ENCODE measurements around the gene HLA-DPA1.
"Not testable (repeated sequence)": the region's sequence is repeated elsewhere in the genome, so short reads cannot be mapped to it uniquely, and the experiment has no call there.

The HLA-DPA1 gene

DNA sequence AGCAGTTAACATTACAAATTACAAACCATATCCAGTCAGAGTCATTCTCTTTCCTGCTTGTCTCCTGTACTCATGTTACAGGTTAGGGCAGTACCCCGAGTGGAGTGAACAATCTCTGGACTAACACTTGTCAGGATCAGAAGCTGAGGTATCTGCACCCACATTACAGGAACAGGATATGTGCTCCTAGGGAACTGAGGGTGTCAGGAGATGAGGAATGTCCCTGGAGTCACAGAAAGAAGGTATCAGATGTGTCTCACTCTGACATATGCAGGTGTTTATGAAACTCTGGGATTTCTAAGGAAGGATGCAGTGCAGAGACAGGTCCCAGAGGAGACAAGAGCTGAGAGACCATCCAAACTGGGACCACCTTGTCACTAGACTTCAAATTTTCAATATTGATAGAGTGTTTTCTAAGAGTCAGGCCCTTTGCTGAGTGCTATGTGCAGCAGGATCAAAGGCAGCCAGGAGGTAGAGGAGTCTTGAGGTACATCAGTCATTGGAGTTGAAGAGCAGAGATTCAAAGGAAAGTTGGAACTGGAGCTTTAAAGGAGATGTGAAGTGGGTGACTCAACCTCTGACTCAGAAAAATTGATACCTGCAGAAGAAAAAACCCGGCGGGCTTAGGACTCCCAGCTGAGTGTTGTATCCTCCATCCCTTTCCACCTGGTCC is 14.9 kb upstream of the HLA-DPA1 start:
- DNase-seq: no peak

DNA sequence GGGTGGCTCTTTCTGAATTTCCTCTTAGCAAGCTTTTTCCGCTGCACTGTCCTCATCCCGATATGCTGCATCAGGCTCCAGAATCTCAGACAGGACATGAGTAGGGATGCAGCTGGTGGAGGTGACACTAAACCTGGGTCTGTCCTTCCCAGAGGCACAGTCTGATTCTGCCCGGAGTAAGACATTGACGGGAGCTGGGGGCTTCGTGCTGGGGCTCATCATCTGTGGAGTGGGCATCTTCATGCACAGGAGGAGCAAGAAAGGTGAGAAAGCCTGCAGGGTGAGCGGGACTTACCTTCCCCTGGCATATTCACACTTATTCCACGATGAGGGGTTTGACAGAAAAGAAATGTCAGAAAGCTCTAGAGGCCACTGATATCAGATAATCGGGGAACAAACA is 12.2 kb upstream of the HLA-DPA1 start:
- no peak for DNase-seq

DNA sequence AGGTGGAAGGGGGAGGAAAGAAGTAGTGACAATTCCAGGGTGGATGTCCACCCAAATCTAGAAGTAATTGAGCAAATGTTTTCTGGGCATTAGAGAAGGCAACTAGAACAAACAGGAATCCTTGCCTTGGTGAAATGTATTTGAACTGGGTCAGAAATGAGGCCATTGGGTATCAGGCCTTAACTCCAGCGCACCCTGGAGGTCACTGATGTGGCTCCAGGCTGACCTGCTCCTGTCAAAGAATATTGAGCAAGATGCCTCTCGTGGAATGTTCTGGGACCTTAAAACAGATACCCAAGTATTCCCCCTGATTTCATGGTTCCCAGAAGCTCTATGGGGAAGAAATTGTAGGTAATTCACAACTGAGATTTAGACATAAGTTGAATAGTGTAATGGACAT is 9.3 kb upstream of the HLA-DPA1 start:
- no peak for DNase-seq

DNA sequence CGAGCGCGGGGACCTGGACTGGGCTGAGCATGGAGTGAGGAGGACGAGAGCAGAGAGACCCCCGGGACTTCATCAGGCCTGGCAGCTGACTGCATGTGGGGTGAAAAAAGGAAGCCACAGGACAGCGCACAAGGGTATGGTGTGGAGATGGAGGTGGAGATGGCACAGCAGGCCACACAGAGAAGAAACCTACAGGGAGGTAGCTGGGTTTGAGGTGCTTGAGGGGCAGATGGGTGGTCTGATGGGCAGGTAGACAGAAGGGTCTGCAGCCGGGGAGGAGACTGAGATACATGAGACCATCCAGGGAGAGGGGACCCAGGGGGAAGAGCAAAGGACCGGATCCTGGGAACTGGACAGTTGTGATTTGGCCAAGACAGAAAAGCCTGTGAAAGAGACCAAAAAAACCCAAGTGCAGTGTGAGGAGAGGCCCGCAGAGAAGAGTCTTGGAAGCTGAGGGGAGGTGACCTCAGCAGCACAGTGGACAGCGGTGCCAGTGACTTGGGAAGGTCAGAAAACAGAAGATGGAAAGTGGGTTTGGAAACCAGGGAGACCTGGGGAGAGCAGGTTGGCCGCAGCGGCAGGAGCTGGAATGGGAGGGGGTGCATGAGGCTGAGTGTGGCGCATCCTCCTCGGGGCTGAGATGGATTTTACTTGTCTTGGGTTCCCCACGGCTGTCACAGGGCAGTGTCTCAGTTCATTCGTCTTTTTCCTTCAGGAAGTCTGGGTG is 7.8 kb upstream of the HLA-DPA1 start:
- no peak for DNase-seq

DNA sequence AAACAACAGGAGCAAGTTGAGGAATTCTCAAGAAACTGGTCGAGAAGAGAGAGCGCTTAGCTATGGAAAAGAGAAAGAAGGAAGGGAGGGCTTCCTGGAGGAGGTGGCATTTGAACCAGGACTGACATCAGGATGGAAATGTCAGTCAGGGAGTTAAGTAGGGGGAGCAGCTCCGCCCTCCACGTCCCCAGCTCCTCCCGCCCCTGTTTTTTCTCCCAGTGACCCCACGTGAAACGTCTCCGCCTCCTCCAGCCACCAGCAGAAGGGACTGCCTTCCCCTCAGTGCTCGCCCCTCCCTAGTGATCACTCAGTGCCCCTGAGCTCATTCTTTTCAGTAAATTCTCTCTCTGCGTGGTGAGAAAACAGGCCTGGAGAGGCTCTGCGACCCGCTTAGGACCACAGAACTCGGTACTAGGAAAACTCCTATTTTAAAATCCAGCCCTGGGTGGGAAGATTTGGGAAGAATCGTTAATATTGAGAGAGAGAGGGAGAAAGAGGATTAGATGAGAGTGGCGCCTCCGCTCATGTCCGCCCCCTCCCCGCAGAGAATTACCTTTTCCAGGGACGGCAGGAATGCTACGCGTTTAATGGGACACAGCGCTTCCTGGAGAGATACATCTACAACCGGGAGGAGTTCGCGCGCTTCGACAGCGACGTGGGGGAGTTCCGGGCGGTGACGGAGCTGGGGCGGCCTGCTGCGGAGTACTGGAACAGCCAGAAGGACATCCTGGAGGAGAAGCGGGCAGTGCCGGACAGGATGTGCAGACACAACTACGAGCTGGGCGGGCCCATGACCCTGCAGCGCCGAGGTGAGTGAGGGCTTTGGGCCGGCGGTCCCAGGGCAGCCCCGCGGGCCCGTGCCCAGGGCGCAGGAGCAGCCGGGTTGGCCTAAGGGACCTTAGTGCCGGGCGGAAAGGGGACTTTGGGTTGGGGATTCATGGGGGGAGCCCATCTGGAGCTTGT is 7.0 kb upstream of the HLA-DPA1 start:
- no peak for DNase-seq

DNA sequence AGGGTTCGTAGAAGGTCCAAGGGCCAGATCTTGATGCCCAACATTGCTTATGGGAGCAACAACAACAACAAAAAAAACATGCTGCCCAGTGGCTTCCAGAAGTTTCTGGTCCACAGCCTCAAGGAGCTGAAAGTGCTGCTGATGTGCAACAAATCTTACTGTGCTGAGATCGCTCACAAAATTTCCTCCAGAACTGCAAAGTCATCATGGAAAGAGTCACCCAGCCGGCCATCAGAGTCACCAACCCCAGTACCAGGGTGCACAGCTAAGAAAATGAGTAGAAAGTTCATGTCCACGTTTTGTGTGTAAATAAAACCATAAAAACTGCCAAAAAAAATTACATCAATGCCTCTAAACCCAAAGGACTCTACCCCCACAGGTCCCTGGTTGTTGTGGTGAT is 6.1 kb upstream of the HLA-DPA1 start:
- no peak for DNase-seq

DNA sequence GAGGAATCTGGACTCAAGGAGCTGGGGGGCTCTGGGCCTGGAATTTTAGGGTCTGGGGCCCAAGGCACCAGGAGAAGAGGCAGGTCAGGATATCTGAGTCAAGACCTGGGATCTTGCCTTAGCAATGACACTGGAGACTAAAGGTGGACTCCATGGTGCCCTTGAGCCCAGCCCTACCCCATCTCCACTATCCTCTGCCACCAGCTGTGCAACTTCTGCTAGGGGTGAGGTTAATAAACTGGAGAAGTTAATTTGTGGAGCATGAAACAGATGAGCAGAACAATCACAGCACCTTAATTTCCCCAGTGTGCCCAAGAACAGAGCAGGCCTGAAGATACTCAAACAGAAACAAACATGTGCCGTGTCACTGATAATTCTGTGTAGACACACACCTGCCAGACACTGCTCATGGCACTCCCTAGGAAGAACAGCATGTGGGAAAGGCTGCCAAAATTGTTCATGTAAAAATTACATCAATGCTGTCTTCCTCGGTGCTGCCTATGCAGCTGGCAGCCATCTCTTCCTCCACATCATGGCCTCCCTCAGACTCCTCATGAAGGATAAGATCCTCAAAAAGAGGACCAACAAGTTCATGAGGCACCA is 5.6 kb upstream of the HLA-DPA1 start:
- no peak for DNase-seq

DNA sequence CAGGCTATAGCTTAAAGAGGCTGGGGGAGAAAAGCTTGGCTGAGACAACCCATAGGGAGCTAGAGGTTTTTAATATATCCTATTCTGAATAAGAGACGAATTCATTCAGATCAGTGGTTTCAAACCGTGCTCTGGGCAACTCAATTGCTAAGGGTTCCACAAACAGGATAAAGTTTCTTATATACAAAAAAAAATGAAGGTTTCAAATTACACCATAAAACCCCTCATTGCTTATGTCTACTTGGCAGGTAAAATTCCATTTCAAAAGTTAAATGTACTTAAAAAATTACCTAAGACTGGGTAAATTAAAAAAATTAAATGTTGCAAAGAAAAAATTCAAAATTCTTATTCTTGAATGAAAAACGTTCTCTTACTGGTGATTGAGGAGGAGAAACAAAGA is 5.0 kb upstream of the HLA-DPA1 start:
- no peak for DNase-seq

DNA sequence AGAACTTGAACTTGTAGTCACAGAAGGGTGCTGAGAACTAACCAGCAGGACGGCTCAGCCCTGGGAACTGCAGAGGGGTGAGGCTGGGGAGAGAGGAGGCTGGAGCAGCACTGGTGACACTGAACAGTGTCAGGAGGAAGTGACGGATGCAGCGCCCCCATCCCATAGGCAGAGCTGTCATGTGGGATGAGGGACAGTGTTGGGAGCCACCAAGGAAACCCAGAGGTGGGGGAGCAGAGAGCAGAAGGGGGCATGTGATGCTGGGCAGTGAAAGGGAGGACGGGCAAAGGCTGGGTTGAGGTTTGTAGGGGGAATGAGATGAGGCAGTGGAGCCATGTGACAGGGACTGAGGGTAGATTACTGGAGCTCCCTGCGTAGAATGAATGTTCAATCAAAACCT is 4.5 kb upstream of the HLA-DPA1 start:
- no peak for DNase-seq

DNA sequence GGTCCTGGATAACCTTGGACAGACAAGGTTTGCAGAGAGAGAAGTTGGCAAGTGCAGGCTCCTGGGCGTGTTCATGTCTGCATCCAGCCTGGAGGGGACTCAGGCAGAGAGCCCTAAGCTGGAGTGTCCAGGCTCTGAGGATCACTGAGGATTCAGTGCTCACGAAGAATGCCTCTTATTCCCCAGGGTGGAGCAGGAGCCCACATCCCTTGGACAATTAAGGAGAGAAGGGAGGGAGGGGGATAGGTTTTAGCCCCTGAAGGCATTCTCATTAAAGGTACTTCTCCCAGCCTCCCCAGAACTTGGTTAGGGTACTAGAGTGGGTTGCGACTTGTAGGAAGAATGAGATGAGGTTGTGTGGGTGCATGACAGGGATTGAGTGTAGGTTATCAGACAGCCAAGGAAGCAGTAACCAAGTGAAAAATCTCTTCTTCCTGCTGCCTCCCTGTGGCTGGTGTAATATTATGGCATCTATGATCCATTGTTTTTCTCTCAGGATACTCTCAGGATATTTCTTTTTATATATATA is 3.0 kb upstream of the HLA-DPA1 start:
- DNase-seq: no peak

DNA sequence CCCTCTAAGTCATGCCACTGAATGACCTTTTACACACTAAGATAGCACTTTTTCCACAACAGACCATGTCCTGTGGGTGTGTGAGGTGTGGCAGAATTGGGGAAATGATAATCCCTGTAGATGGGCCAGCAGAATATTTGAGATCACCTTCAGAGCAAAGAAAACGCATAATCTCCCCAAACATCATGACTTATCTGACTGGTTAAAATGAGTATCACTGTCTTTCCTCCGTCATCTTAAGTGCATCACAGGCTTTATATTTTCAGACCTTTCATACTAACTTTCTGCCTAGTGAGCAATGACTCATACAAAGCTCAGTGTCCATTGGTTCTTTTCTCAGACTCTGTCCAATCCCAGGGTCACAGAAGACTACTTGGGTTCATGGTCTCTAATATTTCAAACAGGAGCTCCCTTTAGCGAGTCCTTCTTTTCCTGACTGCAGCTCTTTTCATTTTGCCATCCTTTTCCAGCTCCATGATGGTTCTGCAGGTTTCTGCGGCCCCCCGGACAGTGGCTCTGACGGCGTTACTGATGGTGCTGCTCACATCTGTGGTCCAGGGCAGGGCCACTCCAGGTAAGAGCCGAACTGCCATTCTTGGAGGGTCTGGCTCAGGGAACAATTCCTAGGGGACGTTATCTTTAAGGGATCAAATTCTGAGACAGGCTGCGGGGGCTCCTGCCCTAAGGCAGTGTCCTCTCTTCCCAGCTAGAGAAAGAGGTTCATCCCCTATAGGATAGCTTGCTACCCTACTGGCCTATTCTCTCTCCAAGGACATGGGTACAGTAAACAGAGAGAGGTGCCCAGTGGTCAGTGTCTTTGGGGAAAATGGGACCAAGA is 2.3 kb upstream of the HLA-DPA1 start, which contains the start of gene HLA-DPB1:
TSS of gene HLA-DPB1 (plus strand) at position 423 of the 838 bp plus-strand sequence. CDS start at position 475, 52 bp downstream.
- DNase-seq: peak; percentile 70

DNA sequence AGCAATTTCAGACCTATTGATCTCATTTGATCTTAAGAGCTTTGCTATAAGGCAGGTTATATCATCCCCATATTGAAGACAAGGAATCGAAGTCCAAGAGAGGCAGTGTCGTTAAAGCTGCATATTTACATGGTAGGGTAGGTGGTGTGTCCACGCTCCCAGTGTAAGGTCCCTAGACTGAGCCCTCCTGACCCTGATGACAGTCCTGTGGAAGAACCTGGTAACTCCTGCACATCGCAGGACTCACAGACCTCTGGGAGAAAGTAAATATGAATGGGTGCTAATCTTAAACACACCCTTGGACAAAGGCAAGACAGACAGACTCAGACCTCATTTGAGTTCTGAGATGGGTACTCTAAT is 1.7 kb upstream of the HLA-DPA1 start:
- DNase-seq: no peak

DNA sequence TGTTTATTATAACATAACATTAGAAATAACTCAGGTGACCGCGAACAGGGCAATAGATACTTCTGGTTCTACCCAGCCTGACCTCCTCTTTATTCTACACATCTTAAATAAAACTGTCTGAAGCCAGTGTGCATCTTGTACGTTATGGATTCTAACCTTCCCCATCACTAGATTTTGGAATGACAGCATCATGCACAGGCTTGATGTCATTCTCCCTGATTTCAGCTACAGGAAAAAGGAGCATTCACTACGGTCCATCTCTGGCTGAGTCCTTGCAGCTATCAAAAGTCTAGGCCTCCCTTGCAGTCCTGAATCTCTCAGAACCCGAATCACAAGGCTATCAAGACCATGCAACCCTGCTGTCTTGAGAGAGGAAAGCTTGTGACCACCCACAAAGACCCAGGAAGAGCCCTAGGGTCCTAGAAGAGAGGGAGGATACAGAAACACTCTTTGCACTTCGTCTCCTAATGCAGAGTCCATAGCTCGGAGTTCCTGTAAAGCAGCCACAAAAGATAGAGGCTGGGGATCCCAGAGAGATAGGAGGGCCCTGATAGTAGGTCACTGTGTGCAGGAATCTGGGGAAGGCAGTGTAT is 845 bp downstream of the HLA-DPA1 start:
- DNase-seq: no peak

DNA sequence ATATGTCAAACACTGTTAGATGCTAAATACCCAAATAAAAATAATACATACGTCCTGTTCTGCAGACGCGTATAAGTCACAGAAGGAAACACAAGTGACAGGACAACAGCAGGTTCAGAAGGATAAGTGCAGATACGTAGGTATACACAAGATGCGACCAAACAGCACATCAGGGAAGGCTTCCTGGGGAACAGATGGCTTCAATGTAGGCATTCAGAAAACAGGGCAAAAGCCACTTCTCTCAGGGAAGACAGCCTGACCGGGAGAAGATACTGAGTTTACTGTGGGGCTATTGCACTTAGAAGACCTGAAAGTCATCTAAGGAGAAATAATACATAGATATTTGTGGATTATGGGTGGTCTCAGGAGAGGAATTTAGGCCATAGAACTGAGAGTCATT is 1.9 kb downstream of the HLA-DPA1 start:
- no peak for DNase-seq

DNA sequence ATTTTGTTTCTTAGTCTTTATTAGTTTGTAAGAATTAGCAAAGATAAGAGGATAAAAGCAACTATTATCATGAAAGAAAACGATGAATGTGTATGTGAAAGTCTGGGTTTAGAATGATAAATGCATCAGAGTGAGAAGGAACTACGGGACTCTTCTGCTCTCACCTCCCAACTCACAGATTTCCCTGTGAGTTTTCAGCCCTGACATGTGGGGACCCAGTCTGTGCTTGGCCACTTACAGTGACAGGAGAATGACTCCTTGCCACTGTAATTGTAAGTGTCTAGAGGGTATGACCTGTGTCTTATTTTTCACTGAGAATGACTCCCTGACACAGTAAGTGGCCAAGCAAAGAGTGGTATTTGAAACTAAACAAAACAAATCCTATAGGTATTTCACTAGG is 2.5 kb downstream of the HLA-DPA1 start:
- no peak for DNase-seq

DNA sequence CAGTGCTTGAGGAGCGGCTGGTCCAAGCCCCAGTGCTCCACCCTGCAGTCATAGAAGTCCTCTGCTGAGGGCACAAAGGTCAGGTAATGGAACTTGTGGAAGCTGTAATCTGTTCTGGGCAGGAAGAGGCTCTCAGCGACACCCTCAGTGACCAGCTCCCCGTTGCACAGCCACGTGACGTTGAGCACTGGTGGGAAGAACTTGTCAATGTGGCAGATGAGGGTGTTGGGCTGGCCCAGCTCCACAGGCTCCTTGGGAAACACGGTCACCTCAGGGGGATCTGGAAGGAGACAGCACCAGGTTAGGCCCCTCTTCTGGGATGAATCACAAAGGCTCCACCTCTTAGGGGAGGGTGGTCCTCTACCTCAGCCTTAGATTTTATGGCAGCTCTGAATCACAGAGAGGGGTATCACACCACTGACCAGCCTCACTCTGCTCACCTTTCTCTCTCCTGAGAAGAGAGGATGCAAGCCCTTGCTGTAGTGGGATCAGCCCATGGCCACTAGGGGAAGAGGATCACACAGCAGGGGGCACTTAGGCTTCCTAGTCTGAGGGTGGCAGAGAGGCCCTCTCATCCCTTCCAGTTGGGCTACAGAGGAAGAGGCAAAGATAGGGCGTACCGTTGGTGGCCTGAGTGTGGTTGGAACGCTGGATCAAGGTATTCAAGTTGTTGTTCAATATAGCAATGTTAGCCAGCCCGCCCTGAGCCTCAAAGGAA is 4.3 kb downstream of the HLA-DPA1 start:
- DNase-seq: no peak

DNA sequence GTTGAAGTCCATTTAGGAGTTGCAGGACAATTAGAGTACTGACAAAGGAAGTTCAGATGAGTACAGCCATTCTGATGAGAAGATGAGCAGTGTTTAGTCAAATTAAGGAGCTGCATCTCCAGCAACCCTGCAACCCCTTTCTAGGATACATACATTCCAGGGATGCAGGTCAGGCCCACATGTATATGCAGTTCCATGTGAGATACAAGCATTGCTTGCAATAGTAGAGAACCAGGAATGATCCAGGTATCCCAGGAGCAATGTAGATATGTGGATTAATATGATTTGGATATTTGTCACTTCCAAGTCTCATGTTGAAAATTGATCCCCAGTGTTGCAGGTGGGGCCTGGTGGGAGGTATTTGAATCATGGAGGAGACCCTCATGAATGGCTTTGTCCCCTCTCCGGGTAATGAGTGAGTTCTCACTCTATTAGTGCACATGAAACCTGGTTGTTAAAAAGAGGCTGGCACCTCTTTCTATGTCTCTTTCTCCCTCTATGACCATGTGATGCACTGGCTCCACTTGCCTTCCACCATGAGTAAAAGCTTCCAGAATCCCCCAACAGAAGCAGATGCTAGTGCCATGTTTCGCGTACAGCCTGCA is 6.4 kb downstream of the HLA-DPA1 start:
- no peak for DNase-seq

DNA sequence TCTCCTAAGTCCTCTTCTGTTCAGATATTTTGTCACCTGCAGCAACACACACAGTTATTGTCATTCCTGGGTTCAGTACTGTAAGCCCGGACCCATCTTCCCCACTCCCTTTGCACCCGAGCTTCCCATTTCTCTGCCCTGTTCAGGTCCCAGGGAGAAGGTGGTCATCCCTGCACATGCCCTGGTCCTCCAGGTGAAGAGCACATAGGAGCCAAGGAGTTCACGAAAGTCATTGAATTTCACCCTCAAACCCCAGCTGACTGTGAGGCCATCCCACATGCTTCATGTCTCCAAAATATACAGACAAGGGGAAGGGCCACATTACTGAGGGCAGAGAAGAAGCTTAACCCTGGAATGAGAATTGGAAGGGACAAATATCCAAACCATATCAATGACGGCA is 8.1 kb downstream of the HLA-DPA1 start:
- DNase-seq: no peak

DNA sequence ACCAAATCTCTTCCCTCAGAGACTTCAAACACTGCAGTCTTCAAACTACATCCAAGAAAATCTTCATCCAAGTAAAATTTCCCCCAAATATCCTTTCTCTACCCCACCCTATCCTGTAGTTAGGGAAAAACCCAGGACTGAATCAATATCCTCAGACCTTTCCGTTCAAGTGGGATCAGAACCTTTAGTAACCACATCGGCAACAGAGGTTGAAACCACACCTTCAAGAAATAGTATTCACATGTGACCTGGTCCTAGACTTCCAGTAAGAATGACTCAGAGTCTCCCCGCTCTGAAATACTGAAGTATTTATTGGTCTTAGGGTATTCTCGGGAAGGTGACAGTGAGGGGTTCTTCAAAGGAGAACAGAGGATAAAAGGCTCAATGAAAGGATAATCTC is 8.7 kb downstream of the HLA-DPA1 start:
- DNase-seq: no peak

DNA sequence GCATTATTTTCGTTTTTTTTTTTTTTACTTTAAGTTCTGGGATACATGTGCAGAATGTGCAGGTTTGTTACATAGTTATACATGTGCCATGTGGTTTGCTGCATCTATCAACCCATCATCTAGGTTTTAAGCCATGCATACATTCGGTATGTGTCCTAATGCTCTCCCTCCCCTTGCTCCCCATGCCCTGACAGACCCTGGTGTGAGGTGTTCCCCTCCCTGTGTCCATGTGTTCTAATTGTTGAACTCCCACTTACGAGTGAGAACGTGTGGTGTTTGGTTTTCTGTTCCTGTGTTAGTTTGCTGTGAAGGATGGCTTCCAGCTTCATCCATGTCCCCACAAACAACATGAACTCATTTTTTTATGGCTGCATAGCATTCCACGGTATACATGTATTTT is 10.0 kb downstream of the HLA-DPA1 start:
- not testable (repeated sequence) for DNase-seq

Measured in NCI-H526 treated with DMSO at 0.1 percent for 48 hours (cell line).